ENCODE data around the gene MTCL1.

Gene MTCL1

DNA sequence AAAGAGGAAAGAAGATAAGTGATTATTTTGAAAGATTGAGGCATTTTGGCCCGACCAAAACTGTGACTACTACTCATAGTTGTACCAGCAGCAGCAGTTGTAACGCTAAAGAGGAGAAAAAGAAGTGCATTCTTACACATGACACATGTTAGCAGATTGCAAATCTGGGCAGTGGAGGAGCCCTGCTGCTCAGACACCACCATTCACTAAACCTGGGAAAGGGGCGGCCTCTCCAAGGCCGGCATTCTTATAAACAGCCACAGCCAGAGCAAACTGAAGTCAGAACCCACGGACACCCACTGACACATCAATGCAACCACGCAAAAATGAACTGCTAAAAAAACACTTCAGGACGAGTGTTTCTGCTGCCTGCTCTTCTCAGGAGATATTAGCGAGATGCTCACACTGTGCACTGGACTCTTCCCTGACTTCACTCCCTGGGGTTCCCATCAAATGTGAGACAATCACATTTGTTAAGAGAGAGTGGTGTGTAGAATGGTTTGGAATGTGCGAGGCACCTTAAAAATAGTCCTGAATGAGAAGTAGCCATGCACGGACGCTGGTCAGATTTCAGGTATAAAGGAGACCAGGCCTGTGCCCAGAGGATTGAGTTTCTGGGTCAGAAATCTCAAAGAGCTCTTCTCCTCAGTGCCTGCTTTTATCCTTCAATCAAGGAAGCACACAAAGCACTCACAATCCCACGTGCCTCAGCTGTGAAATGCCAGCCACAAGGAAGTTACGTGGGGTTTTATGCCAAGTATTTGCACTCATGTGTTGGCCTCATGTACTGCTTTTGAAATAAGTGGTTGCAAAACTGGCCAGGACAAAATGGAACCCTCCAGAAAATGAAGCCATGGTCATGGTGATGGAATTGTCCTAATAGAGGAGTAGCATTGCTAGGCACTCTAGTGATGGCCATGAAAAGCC is 83.4 kb downstream of the MTCL1 start:
- ChIA-PET POLR2A (no interaction called here), CTCF (interaction anchor here (1.9 to 6.0 kb wide), 3 partner anchors 9 to 195 kb away, joined by 7 to 34 read pairs (median 9); no protein-coding TSS in a partner anchor)
- no peak overlapping the region for H3K4me3 ChIP-seq (ENCODE audit: low read depth, low read length)
- DNase-seq (ENCODE audit: low read depth, low spot score) = no peak
- TF ChIP-seq CTCF (IDR thresholded peaks at IDR 0.05; ENCODE audit: insufficient read depth, low read length, missing control alignments) = no peak

- ChIA-PET CTCF (interaction anchor here (0.7 to 6.0 kb wide), 3 partner anchors 11 to 196 kb away, joined by 4 to 34 read pairs (median 8); no protein-coding TSS in a partner anchor), POLR2A (interaction anchor here (1.3 kb wide), 1 partner anchor 9 kb away, joined by 5 read pairs; no protein-coding TSS in a partner anchor)
- DNase-seq (ENCODE audit: low read depth, low spot score) = no peak
- no peak overlapping the region for H3K4me3 ChIP-seq (ENCODE audit: low read depth, low read length)
- TF ChIP-seq CTCF (IDR thresholded peaks at IDR 0.05; ENCODE audit: insufficient read depth, low read length, missing control alignments) = no peak
Observed at GRCh38 chr18:8791171-8791651, 85.9 kb downstream of the MTCL1 start.

- no peak for DNase-seq (ENCODE audit: low read depth, low spot score)
- TF ChIP-seq CTCF (IDR thresholded peaks at IDR 0.05; ENCODE audit: insufficient read depth, low read length, missing control alignments) = no peak
- H3K4me3 ChIP-seq (ENCODE audit: low read depth, low read length) = no peak overlapping the region
- ChIA-PET CTCF (interaction anchor here (0.6 to 2.0 kb wide), 2 partner anchors 13 to 16 kb away, joined by 3 to 6 read pairs; no protein-coding TSS in a partner anchor), POLR2A (no interaction called here)
Observed at GRCh38 chr18:8792688-8793316, 87.4 kb downstream of the MTCL1 start.

DNA sequence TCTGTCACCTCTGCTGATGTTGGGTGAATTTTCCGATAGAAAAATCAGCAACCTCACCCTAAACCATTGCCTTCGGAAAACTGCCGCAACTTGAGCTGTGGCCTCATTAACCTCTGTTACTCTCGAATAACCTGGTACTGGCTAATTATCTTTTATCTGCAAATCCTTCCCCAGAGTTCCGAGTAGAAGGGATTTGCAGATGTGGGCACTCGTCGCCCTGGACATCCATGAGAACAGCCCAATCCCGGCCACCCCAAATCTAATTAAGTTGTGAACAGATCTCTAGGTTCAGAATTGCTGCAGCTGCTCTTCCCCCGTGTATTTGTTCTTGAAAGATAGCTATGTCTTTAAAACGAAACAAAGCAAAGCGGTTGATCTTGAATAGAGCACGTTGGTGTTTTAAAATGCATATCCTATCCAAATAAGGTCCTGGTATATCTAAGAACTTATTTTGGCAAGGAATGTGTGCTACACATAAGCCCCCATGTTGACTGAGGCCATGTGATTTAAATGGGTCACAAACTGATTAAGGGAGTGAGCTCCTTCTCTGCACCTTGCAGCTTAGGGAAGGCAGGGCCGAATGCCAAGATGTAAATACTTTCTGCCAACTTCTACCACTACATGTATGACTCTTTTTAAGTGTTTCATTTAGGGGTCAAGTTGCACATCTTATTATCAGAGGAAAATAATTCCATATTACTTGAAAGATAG is 88.2 kb downstream of the MTCL1 start:
- H3K4me3 ChIP-seq (ENCODE audit: low read depth, low read length) = no peak overlapping the region
- DNase-seq (ENCODE audit: low read depth, low spot score) = no peak
- TF ChIP-seq CTCF (IDR thresholded peaks at IDR 0.05; ENCODE audit: insufficient read depth, low read length, missing control alignments) = no peak
- CTCF ChIA-PET = interaction anchor here (0.6 to 2.0 kb wide), 4 partner anchors 13 to 194 kb away, joined by 3 to 10 read pairs (median 6); no protein-coding TSS in a partner anchor
- POLR2A ChIA-PET = no interaction called here

GRCh38 chr18:8794156-8794933 is 89.0 kb downstream of the MTCL1 start:
- no peak for TF ChIP-seq CTCF (IDR thresholded peaks at IDR 0.05; ENCODE audit: insufficient read depth, low read length, missing control alignments)
- ChIA-PET CTCF (interaction anchor here (1.6 to 2.0 kb wide), 3 partner anchors 14 to 194 kb away, joined by 6 to 10 read pairs (median 6); no protein-coding TSS in a partner anchor), POLR2A (no interaction called here)
- no peak for DNase-seq (ENCODE audit: low read depth, low spot score)
- H3K4me3 ChIP-seq (ENCODE audit: low read depth, low read length) = no peak overlapping the region
